Fibroblast of upper back skin (primary cell): ENCODE data around the gene KLC1.
"Not testable (repeated sequence)": the region's sequence is repeated elsewhere in the genome, so short reads cannot be mapped to it uniquely, and the experiment has no call there.

Experiments used
- DNase-seq: peaks from one replicate; pipeline ENCODE4 v3.0.0-alpha.2; 2013

KLC1 gene

GRCh38 chr14:103628684-103629502 is at the start of gene KLC1:
TSS of gene KLC1 (plus strand) at chr14:103629211. CDS start at chr14:103654565, 25,354 bp downstream.
- peak; percentile 64 for DNase-seq

DNA sequence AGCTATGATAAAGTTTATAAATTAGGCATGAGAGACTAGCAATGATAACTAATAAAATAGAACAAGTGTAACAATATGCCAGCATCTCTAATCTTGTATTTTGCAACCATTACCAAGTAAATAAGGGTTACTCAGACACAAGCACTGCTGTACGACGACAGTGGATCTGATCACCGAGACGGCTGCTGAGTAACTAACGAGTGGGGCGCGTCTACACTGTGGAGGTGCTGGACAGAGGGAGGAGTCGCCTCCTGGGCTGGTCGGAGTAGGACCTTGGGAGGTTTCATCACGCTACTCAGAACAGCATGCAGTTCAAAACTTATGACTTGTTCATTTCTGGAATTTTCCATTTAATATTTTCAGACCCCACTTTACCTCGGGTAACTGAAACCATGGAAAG is 47.8 kb upstream of the KLC1 start:
- no peak for DNase-seq

DNA sequence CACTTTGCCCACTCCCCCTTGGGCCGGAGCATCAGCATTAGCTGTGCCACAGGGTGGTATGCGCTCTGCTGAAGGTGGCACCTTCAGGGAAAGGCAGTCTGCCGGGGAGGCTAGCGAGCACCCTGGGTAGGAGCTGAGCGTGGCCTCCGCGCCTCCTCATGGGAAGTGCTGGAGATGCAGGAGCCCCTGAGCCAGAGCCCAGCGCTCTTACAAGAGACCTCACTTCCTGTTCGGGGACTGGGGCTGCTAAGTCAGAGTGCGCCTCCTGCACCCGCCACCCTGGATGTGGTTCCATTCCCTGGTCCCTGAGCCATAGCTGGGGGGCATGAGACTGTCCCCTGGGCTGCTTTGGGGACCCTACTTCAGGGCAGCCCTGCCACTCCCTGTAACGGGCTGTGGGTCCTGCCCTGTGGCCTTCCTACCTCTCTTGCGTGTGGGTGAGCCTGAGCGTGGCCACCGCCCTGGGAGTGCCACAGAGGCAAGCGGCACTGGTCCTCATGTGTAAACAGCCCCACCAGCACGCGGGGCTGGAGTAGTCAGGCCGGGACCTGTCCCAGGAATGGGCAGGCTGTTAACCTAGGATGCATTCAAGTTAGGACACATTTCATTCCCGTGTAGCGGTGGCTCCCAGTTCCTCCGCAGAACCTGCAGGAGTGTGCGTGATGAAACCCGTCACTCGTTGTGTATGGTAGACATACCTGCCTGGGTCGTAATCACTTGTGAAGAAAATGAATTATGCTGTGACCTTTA is 46.9 kb upstream of the KLC1 start:
- DNase-seq: no peak

DNA sequence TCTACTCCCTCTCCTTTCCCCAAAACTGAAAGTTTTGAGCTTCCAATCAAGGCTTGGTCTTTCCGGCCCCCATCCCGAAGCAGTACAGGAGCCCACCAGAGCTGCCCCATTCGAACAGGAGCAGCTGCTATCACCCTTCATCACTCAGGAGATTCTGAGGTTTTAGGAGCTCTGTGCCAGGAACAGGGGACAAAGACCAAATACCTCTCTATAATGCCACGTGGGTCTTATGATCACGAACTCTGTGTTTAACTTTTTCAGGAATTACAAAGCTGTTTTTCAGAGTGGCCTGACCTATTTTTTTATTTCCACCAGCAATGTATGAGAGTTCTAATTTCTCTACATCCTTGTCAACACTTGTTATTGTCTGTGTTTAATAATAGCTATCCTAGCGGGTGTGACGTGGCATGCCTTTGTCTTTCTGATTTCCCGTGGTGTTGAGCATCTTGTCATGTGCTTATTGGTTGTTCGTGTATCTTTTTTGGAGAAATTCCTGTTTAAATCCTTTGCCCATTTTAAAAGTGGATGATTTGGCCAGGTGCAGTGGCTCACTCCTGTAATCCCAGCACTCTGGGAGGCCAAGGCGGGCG is 44.6 kb upstream of the KLC1 start:
- DNase-seq: no peak

- DNase-seq: no peak
Observed at GRCh38 chr14:103593577-103593976, 35.4 kb upstream of the KLC1 start.

DNA sequence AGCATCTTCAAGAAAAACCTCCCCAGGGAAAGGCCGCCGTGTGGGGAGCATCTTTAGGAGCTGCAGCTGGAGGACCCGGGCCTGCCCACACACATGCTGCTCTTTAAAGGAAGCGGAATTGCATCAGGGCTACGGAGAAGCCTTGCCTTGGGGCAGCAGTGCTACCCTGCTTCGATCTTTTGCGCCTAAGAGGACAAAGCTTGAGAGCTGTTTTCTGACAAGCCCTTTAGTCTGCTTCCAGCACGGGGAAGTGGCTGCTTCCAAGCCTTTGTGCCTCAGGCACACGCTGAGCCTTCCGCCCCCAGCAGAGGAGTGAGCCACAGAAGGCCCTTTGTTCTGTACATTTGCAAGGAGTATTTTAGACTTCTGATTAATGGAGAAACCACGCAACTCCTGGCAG is 34.7 kb upstream of the KLC1 start:
- peak; percentile 65 for DNase-seq

- DNase-seq: peak; percentile 81
Observed at GRCh38 chr14:103597623-103598377, 31.2 kb upstream of the KLC1 start.

- DNase-seq: no peak
Observed at GRCh38 chr14:103600503-103600902, 28.5 kb upstream of the KLC1 start.

DNA sequence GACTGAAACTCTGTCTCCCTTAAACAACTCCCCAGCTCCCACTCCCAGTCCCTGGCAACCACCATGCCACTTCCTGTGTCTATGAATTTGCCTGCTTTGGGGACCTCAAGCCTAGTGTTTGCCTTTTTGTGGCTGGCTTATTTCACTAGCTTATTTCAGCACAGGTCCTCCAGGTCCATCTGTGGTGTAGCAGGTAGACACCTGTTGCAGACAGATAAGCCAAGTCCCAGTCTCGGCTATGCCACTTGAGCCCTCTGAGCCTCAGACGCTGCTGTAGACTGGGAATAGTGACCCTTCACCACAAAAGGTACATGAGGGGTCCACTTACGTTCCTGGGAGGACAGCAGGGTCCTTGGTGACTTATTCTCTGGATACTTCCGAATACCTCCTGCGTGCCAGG is 24.4 kb upstream of the KLC1 start:
- DNase-seq: no peak

GRCh38 chr14:103606963-103607668 is 21.9 kb upstream of the KLC1 start:
- peak; percentile 98 for DNase-seq

GRCh38 chr14:103607822-103608221 is 21.2 kb upstream of the KLC1 start:
- DNase-seq: no peak

- not testable (repeated sequence) for DNase-seq
Observed at GRCh38 chr14:103609081-103609480, 19.9 kb upstream of the KLC1 start.

DNA sequence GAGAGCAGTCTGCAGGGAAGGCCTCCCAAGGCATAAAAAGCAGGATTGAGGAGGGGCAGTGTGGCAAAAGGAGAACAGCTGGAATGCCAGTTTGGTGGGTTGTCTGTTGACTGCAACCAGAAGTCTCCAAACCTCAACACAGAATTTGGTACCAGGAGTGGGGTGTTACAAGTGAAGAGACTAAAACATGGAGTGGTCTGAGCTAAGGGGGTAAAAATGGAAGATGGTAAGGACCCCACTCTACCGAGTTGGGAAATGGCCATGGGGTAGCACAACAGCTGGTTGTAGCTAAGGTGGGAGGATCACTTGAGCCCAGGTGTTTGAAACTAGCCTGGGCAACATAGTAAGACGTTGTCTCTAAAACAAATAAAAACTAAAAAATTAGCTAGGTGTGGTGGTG is 17.8 kb upstream of the KLC1 start:
- DNase-seq: no peak

GRCh38 chr14:103613517-103613916 is 15.5 kb upstream of the KLC1 start:
- DNase-seq: no peak

GRCh38 chr14:103616635-103617300 is 12.2 kb upstream of the KLC1 start:
- no peak for DNase-seq

- DNase-seq: no peak
Observed at GRCh38 chr14:103619057-103619456, 10.0 kb upstream of the KLC1 start.

DNA sequence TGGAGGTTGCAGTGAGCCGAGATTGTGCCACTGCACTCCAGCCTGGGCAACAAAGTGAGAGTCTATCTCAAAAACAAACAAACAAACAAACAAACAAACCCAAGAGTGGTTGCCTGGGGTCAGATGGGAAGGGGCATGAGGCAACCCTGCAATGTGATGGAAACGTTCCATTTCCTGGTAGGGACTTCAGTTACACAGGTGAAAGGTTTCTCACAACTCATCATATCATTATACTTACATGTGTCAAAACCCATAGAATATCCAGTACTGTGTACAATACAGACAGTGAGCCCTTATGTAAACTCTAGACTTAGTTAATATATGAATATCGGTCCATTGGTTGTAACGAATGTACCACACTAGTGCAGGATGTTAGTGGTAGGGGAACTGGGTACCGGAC is 7.2 kb upstream of the KLC1 start:
- DNase-seq: no peak

DNA sequence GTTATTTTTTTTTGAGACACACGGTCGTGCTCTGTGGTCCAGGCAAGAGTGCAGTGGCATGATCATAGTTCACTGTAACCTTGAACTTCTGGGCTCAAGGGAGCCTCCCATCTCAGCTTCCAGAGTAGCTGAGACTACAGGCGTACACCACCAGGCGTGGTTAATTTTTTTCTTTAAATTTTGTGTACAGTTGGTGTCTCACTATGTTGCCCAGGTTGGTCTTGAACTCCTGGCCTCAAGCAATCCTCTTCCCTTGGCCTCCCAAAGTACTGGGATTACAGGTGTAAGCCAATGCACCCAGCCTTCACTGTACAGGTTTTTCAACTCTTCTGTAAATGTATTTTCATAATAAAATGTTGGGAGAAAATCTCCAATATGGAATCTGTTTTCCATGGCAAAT is 5.7 kb upstream of the KLC1 start:
- DNase-seq: no peak

GRCh38 chr14:103623883-103624482 is 5.0 kb upstream of the KLC1 start:
- DNase-seq: no peak

DNA sequence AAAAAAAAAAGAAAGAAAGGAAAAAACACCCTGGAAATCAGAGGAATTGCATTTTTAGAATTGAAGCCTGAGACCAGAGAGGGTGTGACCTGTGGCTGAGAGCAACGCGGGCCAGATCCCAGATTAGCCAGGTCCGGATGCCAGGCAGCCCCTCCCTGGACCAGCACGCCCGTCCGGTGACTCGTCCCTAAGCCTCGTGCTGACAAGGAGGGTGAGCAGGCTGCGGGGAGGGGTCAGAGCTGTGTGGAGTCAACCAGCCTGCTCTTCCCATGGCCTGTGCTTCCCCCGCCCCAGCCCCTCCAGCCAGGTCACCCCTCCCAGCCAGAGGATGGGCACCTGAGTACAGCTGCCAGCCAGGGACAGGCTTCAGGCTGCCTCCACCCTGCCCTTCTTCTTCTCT is 4.2 kb upstream of the KLC1 start:
- DNase-seq: peak; percentile 45

GRCh38 chr14:103625356-103626095 is 3.5 kb upstream of the KLC1 start:
- no peak for DNase-seq
